Left renal pelvis (tissue), 4 donors: ENCODE results near the gene PDE2A. TPM values are rescaled to one million over a fixed set of nuclear protein-coding genes. Genes with fewer than 3 reads are reported as not detected.
A peak's percentile ranks its signal among the peaks of the same experiment; 100 is the strongest.

Experiments
- DNase-seq, 4 donors: peaks; one replicate each; pipeline ENCODE4 v3.0.0-alpha.2; 2013; ENCODE audit warnings: low read depth in 4 of 4, low spot score in 3 of 4
- polyA plus RNA-seq, 4 donors: library from polyadenylated mRNA; unstranded; fragments of 120-200 nt; gene quantifications; one replicate each; pipeline ENCODE4 v1.2.1, GENCODE V29; 2013; ENCODE audit not compliant: insufficient read length in 4 of 4

PDE2A gene
- polyA plus RNA-seq, 4 donors, result 10.4 to 16.3 (median 13.4) TPM

DNA sequence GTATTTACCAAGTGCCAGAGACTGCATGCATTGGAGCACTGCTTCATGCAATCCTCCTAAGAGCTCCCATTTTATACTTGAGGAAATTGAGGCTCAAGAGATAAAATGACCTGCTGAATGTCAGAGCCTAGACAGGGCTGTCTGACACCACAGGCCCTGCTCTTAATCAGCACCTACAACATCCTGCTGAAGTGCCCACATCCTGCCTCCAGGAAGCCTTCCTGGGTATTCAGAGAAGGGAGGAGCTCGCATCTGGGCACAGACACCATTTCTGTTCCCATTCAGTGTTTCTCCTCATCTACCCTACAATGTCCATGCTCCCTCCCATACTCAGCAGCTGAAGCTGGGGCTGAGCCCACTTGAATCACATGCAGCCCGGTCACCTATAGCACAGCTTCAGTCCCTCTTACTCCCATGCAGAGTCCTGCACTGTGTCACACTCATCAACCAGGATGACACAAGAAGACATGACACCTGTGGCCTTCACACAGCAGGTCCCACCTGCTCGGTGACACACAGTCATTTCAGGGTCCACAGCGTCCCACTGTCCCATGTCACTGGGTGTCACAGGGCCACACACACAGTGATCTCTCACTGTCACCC is 53.1 kb downstream of the PDE2A start:
- no peak for DNase-seq

DNA sequence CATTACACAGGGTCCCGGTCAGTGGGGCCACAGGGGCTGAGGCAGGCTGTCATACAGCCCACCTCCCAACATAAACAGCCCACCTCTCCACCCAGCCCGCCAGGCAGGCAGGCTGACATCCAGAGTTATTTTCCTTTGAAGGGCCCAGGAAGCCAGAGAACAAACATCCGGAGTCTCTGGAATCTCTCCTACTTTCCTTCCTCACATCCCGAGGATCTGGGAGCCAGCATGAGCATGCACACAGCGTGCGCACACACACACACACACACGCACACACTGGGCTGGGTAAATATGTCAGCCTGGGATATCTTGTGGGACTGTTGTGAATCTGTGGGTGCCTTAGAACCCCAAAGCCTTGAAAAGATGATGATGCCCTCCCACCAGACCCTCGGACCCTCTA is 55.4 kb downstream of the PDE2A start:
- DNase-seq, result no peak

DNA sequence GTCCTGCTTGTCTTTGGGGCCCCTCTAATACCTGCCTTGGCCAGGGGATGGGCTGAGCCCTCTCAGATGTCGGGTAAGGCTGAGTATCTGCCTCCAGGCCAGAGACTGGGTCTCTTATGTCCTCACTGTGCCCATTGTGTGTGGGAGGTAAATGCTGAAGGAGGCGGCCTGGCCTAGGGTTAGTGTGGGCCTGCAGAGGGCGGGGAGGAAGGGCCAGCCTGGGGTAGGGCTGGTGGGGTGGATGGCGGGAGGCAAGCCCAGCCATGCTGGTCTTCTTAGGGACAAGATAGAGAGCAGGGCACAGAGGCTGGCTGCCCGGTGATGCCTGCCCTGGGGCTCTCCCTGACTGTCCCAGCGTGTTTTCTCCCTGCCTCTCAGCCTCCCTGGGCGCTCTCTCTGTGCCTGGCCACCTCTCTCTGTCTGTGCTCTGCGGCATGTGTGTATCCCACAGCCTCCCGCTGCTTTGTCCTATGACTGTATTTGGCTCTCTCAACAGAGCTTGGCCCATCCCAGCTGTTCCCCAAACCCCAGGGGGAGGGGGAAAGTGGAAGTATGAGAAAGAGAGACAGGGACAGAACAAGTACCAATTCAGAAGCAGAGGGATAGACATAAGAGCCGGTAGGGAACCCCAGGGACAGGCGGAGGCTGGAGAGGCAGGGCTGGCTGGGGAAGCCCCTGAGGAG is 57.0 kb downstream of the PDE2A start:
- peak in 2 of 4 donors; percentile 18 to 22 for DNase-seq

DNA sequence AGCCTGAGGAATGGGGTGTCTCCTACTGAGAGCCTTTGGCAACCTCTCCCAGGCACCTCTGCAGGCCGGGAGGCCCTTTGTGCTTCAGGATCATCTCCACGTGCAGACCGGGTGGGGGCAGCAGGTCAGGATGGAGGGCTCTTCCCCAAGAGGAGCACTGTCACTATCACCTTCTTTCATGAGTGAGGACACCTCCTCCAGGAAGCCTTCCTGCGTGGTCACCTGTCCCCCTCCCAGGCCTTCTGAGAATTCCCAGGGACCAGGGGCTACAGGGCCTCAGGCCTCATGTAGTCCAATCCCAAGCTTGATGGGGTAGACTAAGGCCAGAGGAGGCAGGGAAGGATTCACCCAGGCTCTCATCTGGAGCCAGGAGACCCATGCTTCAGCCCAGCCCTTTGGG is 57.6 kb downstream of the PDE2A start:
- DNase-seq, result no peak

DNA sequence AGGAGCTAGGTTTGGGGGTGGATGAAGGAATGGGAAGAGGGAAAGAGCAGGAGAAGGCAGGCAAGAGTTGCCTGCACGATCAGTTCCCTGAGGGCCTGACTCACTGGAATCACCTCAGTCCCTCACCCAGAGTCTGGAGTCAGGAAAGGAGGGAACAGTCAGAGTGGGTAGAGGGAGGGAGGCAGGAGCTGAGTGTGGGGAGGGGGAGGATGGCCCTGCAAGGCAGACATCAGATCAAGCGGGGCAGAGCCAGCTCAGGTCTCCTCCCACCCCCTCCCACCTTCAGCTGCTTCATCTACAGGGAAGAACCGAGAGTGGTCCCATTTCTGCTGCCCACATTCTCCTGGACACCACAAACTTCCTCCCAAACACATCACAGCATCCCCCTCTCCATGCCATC is 58.9 kb downstream of the PDE2A start:
- no peak for DNase-seq

DNA sequence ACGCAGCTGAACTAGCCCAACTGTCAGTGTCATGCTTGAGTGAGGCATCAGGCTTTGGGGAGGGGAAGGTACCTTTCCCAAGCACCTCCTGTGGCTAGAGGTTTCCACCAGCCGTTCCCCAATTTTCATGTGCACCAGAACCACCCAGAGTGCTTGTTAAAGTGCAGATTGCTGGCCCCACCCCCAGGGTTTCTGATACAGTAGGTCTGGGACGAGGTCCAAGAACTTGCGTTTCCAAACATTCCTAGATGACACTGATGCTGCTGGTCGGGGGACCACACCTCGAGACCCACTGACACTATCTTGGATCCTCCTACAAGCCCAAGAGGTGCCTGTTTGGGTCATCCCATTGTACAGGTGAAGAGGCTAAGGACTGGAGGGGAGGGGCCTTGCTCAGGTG is 59.8 kb downstream of the PDE2A start:
- DNase-seq, result no peak

DNA sequence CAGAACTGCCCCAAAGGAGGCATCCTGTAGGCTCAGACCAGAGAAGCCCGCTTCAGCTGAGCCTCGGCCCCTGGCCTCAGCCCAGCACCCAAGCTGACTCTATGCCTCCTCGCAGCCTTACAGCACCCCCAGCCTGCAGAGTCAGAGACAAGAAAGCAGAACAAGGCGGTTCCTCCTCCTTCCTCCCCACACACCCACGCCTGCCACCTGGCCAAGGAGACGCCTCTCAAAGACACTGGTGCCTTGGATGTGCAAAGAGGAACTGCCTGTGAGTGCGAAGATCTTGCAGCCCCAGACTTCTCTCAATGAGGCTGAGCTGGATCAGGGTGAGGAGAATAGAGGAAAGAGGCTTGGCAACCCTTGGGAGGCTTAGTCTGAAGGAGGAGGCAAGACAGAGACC is 60.2 kb downstream of the PDE2A start:
- no peak for DNase-seq

DNA sequence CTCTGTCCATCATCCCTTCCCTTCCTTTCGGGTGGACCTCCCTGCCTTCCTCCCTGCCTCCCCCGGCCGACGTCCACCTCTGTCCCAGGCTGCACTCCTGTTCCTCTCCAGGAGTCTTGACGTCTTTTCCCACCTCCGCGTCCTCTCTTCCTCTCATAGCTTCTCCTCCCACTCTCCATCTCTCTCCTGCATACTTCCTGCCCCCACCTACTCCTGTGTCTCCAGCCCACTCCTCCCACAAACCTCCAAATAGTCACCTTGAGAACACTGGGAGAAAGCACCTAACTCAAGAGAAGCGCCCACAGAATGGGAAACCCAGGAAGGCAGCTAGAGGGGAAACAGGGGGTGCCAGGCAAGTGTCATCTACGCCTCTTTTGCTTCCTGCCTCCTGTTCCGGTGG is 60.8 kb downstream of the PDE2A start:
- no peak for DNase-seq

DNA sequence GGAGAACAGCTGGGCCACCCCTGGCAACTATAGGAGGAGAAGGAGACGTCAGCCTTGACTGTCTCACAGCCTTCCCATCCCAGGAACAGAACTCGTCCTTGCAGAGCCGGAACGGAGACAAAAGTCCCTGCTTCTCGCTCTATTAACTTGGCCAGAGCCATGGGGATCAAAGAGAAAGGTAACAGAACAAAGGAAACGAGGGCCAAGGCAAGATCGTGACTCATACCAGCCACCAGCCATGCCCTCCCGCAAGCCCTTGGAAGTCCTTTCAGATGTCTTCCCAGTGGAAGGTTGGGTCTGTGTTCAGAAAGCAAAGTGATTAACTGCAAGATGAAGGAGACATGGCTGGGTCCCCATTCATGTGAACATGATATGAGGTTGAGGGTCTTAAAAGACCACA is 64.7 kb downstream of the PDE2A start:
- DNase-seq, result no peak

DNA sequence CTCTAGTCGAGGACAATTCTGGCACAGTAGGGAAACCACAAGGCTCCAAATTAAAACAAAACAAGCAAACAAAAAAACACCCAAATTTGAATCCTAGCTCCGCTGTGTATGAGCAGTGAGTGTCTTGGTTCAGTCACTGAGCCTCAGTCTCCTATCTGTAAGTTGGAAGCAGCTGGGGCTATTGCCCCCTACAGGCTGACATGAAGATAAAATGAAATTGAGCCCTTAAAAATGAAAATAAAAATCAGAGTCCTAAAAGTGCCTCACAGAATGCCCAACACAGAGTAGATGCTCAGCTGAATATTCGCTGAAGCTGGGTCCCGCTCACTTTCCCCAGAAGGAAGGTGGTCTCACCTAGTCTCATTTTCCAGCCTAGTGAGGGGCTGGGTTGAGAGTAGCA is 65.2 kb downstream of the PDE2A start:
- DNase-seq, result no peak

DNA sequence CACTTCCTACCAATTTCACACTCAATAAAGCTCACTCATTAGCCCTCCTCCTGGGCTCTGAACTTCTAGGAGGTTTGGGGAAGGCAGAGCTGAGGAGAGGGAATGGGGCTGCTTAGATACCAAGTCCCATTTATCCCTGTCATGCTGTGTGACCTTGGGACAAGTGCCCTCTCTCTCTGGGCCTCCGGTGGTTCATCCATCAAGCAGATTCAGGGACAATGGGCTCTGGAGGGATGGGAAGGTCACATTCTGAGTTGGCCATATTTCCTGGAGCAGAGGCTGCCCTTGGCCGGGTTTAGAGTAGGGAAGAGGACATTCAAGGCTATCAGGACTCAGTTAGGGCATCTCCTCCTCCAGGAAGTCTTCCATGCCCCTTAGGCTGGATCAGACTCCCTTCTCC is 66.7 kb downstream of the PDE2A start:
- no peak for DNase-seq

DNA sequence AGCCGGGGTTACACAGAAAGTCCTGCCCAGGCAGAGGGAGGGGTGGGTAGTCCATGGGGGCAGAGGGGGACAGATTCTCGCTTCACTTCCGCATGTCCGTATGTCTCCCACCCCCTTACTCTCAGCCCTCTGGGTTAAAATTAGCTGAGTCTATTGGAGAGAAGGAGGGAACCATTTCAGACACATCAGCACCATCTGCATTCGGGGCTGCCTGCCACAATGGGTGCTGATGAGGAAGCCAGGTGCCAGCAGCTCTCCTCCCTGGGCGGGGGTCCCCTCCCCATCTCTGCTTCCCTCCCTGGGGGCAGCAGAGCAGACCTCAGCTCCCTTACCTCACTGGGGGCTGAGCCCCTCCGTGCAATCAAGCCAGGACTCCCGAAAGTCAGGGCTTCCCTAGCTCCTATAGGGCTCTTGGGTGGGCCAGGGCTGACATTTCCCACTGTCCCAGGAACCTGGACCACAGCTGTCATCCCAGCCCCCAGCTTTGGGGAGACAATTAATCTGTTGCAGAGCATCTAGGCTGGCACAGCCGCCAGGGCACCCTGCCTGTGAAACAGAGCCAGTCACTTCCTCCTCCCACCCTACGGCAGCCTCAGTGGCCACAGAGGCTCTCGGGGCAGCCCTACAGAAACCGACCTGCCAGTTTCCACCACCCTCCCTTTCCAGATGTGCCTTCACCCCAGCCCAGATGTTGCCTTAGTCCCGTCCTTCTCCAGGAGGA is 67.3 kb downstream of the PDE2A start:
- no peak for DNase-seq

DNA sequence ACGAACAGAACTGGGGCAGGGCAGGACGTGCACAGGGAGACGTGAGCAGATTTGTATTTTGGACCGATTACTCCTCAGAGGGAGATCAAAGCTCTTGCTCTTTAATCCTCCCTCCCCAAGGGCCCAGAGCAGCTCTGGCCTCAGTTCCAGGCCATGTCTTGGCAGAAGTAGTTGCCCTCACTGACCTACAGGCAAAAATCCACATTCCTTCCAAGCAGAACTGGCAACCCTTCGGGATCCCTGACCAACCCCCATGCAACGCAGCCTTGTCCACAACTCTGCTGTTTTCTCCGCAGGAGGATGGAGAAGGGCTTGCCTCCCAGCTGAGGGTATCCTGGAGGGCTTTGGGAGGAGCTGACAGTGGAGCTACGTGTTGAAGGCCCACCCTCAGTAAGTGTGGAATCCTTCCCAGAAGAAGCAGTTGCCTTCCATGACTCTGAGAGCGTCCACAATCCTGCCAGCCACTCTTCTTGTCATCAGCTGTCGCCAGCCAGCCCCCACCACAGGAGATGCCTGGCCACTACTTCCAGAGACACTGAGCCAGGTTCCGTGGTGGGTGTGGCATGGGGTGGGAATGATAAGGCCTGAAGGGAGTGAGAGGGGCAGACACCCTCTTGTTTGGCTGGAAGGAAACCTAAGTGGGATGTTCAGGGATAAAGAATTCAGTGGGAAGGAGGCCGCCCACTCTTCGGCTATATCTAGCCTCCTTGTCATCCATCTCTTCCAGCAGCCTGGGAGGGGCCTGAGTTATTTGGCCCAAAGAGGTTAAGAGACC is 68.1 kb downstream of the PDE2A start:
- no peak for DNase-seq

DNA sequence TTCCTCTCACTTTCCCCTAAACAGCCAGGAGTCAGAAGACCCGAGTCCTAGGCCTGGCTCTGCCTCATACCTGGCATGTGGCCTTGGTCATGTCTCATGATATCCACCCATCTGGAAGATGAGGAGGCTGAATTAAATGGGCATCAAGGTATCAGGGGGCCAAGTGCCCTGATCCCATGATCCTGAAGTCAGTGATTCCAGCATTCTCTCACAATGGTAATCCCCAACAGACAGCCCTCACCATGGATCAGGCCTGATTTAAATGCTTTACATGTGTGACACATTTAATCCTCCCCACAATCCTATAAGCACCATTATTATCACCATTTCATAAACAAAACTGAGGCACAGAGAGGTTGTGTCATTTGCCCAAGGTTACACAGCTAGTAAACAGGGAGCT is 70.0 kb downstream of the PDE2A start:
- no peak for DNase-seq

DNA sequence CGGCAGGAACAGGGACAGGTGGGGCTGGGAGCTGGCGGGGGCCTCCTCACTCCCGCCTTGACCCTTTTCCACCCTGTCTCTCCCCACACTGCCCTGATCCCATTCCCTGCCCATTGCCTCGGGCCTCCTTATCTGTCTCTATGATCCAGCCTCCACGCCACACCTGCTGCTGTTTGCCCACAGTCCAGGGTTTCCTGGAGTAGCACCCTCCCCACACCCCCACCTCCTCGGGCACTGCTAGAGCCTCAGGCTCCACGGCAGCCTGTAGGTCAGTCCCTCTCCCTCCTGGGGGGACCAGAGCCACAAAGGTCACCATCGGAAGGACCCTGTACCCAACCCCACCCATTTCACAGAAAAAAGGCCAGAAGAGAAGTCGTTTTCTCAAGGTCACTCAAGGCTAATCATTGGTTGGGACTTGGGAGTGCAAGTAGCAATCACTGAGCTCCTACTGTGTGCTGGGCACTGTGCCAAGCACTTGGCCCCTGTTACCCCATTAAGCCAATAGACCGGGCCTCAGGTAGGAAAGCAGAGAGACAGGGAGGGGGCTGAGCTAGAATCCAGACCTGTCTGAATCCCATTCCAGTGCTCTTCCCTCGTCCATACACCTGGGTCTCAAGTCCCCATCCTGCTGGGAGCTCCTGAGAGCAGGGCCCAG is 71.8 kb downstream of the PDE2A start:
- no peak for DNase-seq

DNA sequence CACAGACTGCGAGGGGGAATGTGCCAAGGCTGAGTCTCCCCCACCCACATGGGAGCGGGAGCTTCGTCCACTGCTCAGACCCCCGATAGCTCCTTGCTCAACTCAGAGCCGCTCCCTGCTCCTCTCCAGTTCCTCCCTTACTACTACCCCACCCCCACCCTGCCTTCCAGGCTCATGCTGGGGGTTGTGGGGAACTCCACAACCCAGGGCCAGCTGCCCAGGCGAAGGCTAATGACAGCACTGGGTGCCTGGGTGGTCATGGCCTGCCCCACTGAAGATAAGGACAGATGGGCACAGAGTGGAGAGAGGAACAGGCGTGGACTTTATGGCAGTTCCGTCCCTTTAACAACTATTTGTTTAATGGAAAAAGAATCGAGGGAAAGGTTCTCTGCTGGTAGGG is 73.7 kb downstream of the PDE2A start:
- DNase-seq, result no peak

DNA sequence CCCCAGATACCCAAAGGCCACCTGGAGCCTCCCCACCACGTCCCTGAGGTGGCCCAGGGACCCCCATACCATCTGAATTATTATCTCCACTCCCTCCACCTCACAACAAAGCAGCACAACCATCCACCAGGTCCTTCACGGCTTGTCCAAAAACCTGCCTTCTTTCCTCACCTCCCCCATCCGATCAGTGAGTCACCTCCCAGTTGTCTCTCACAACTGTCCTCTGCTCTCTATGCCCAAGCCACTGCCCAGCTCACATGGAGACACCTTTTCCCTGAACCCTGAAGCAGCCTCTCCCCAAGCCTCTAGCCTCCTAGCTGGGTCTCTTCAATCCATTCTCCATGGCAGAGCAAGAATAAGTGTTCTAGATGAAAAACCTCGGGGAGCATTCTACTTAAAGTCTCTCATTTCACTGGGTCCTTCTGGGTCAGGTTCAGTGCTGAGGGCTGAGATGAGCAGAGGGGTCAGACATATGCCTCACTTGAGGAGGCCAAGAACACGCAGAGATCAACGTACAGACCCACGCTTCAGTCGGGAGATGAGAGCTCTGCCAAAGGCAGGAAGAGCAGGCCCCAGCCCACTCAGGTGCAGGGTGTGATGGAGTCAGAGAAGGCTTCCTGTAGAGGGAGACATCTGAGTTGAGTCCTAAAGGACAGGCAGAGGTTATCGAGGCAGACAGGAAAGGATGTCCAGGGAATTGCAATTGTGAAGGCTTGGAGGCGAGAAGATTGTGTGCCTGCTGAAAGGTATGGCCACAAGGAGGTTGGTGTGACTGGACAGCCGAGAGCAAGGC is 74.7 kb downstream of the PDE2A start:
- DNase-seq, result no peak

DNA sequence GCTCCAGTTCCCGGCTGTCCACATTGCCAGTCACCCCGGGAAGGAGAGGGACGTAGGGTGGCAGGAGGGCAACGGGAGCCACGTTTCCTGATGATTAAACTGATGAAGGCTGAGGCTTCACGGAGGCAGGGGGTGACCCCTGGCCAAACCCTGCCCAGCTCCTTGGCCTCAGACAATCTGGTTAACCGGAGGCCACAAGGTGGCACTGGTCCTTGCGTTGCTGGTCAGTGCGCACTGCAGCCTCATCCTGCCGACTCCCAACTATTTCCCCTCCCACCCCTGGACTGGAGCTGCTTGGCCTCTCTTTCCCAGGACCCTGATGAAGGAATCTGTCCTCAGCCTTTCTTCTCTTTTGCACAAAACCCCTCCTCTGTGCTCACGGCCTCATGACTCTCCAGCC is 75.3 kb downstream of the PDE2A start:
- DNase-seq, result no peak

DNA sequence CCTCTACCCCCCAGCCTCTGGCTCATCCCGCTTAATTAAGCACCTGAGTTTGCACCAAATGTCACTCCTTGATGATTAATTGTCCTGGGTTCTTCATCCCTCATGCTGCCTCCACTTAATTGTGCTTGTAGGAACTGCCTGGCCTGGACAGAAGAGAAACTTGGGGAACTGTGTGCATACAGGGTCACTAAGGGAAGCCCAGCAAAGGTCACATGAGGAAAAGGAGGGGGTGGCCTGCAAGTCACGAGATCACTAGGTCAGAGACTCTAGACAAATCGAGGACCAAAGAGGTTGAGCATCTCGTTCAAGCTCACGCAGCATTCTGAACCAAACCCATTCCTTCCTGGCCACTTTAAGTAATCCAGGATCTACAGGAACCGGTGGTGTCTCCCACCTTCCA is 75.8 kb downstream of the PDE2A start:
- no peak for DNase-seq

DNA sequence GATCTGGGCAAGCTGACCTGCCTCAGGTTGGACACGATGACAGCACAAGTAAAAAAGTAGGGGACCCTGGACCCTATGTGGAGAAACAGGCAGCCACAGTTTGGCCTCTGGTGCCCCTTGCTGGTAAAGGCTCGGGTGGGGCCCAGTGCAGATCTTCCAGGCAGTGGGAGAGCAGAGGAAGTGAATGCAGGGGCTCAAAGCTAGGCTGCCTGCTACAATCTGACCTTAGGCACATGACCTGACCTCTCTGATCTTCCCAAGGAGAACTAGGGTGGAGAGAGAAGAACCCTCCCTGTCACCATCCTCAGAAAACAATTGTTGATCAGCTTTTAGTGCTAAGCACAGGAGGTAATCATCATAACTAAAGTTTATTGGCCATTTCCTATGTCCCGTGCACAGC is 76.5 kb downstream of the PDE2A start:
- no peak for DNase-seq
